Stimulated activated CD4-positive, alpha-beta T cell treated with anti-CD3 and anti-CD28 coated beads, Interleukin-2, amount 100 ng/mL, for 4 hours (primary cell): ENCODE results near the gene ZDHHC22.
"Not testable (repeated sequence)": the region's sequence is repeated elsewhere in the genome, so short reads cannot be mapped to it uniquely, and the experiment has no call there.

Source experiments
- DNase-seq: peaks from one replicate; pipeline ENCODE4 v3.0.0-alpha.2; 2020; ENCODE audit warnings: low read depth

The ZDHHC22 gene, protein sequence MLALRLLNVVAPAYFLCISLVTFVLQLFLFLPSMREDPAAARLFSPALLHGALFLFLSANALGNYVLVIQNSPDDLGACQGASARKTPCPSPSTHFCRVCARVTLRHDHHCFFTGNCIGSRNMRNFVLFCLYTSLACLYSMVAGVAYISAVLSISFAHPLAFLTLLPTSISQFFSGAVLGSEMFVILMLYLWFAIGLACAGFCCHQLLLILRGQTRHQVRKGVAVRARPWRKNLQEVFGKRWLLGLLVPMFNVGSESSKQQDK

DNA sequence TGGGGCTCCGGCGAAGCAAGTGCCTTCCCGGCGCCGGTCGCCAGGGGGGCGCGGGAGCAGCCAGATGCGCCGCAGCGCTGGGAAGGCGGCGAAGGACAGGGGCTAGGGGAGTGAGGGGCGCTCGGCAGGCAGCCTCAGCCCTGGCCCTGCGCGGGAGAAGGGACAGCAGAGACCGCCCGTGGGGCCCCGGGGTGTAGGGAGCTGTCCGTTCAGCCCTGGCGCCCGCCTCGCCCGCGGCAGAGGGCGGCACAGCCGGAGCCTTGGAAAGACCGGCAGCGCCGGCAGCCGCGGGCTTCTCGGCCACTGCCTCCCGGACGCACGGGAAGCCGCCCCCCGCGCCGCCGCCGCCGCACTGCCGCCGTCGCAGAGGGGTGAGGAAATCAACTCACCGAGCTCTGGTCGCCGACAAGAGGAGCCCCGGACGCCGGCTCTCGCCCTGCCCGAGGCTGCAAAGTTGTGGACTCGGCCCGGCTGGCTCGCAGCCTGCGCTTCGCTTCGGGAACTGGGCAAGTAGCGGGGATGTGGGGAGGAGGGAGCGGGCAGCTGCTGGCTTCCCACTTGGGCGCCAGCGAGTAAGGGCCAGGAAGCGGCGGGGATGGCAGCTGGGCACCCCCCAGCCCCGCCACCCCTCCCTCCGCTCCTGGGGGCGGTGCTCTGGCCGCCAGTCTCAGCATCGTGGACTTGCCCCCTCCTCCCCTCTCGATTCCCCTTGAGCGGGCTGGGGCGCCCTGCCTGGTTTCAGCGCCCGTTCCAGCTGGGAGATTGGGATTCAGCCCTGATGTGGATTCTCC is at the start of gene ZDHHC22:
Gene ZDHHC22 (minus strand): TSS at position 578 of the 791 bp plus-strand sequence. CDS start 2,053 bp downstream, outside the sequence.
- no peak for DNase-seq

DNA sequence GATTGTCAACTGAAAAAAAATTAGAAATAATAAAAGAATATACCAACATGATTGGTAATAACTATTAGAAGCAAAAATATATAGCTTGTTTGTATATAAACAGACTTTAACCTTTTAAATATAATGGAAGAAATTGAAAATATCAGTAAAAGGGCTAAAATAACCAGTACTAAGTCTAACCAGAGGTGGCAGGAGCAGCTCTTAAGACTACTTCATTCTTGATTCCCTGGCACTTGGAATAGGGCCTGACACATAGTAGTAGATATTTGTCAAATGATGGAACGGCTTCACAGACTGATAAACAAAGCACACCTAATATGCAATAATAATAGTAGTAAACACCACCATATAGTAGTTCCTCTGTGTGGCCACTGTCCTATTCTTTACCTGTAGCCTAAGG is 49.4 kb upstream of the ZDHHC22 start:
- DNase-seq: no peak

DNA sequence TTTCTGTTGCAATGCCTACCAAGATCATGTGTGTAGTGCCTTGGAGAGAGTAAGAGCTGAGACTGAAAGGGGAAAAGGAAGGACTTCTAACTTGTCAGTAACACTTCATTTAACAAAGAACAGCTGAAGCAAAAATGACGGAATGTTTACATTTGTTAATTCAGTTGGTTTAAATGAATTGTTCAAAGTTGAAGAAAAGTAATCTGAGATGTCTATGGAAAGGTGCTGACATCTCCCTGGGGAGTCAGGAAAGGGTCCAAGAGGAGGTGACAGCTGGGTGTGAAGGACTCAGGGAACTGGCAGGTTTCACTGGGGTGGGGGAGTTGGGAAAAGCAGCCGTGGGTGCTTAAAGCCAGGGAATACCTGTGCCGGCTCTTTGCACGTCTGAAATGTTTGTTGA is 47.9 kb upstream of the ZDHHC22 start:
- no peak for DNase-seq

DNA sequence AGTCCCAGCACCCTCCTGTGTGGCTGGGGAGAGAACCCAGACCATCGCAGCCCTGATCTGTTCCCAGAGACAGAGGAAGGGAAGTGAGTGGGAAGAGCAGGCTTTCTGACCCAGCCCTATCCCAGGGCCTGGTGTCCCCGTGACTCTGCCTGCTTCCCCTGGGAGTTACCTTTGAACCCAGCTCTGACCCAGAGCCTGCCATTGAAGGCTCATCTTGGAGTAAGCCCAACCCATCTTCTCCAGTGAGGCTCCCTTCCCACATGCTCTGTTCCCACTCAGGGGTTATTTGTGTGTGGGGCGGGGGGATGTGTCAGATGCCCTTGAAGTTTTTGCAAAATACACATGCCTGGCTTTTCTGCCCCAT is 46.0 kb upstream of the ZDHHC22 start:
- no peak for DNase-seq

DNA sequence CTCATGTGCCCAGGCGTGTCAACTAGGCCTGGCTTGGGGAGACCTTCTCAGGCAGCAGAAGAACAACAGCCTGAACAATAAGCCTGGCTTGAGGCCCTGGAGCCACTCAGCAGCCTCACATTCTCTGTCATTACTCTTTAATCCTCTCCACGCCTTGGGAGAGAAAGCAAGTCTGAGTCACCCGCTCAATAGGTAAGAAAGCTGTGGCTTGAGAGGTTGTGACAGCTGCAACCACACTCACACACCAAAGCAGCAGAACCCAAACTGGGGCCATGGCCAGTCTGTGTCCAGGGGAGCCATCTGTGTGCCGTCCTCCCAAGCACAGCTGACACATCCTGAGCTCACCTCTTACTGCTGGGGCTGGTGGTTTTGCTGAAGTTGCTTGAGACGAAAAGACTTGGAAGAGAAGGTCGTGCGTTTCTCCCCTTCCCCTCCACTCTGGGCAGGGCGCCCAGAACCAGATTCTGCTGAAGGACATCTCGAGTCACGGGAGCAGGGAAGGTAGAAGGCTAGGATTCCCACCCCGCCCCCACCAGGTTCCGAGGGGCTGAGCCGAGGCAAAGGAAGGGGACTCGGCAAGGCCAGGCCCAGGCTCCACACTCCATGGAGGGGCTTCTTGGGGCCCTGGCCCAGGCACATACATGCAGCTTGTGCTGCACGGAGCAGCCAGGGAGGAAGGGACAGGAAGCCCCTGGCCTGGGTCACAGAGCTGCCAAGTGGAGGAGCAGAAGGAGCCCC is 45.5 kb upstream of the ZDHHC22 start:
- DNase-seq: no peak

DNA sequence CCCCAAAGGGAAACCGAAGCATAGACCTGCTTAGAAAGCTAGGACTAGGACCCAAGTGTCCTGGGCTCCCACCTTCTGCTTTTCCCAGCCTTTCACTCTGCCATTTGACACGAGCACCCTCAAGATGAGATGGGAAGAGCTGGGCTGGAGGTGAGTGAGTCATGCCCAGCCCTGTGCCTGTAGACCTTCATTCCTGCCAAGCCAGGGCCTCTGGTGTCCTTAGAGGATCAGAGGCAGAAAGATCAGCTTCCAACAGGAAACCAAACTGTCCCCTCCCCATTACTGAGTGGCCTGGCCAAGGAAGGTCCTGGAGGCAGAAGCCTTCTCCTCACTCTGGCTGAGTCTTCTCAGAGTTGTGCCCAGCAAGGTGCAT is 43.5 kb upstream of the ZDHHC22 start:
- DNase-seq: no peak

DNA sequence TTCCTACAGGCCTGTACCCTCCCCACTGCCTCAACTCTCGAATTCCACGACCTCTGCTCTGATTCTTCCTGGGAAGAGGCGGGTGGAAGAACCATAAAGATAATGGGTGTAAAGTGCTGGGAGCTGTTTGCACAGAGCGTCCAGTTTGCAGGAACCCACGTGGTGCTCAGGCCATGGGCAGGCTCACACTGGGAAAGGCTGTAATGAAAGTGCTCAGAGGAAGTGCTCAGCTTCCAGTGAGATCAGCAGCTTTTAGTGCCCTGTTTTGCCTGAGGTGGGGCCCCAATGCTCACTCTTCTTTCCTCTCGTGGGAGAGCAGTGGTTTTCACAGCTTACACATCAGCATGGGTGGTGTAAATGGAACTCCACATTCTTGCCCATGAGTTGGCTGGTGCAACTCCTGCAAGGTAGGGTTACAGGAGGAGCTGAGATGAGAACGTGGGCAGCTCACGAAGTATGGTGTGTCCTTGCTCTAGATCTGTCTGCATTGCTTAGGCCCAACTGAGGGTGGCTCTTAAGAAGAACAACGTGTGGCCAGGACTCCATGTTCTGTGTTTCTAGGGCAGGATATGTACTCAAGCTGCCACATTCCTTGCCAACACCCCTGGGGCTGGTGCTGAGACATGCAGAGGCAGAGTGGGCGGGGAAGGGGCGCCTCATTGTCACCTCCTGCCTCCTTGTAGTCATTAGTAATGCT is 43.0 kb upstream of the ZDHHC22 start:
- no peak for DNase-seq

DNA sequence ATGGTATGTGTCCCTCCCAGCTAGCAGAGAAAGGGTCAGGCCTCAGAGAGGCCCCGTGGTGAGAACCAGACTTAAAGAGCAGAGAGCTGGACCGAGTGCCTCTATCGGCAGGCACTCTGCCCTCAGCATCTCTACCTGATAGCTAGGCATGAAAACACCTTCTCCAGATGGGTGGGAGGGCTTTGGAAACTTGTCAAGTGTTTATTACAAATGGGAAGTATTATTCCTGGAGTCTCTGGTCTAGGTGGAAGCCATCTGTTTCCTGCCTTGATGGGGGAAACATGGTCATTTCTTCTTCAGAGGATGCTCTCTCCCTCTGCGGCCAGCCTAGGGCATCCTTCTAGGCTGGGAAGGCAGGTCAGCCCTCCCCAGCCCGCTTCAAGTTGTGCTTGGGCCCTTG is 42.3 kb upstream of the ZDHHC22 start:
- no peak for DNase-seq

DNA sequence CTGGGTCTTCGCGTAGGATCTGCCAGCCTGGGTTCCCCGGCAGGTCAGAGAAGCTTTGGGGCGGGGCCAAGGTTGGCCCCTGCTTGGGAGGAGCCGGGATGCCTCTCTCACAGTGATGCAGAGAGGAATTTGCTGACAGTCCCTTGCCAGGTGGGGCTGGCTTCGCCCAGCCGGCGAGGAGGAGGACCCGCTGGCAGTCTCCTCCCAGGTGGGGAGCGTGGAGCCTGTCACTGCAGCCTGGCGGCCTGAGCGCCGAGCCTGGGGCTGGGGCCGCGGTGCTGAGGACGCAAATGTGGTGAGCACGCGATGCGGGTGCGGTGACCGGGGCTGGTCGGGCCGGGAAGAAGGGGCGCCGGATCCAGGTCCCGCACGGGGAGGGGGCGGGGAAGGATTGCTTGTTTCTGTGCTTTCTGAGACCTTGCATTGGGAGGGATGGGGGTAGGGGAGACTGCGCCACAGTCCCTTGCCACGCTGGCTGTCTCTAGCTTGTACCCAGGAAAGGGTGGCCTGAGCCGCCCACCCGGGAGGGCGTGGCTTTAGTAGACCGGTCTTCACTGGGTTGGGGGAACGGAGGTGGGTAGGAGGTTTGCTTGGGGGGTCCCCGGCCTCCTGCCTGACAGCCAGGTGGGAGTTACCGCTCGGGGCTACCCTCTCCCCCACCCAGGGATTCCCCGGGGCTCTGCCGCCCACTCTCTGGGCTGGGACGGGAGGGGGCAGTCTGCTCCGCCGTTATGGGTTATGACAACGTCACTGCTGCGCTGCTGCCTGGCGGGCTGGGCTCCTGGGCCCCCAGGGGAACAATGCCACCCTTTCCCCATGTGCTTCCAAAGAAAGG is 40.2 kb upstream of the ZDHHC22 start, which contains the start of gene TMEM63C:
Gene TMEM63C (plus strand): TSS at position 196 of the 835 bp plus-strand sequence. CDS start 37,016 bp downstream, outside the sequence.
- peak; percentile 24 for DNase-seq

DNA sequence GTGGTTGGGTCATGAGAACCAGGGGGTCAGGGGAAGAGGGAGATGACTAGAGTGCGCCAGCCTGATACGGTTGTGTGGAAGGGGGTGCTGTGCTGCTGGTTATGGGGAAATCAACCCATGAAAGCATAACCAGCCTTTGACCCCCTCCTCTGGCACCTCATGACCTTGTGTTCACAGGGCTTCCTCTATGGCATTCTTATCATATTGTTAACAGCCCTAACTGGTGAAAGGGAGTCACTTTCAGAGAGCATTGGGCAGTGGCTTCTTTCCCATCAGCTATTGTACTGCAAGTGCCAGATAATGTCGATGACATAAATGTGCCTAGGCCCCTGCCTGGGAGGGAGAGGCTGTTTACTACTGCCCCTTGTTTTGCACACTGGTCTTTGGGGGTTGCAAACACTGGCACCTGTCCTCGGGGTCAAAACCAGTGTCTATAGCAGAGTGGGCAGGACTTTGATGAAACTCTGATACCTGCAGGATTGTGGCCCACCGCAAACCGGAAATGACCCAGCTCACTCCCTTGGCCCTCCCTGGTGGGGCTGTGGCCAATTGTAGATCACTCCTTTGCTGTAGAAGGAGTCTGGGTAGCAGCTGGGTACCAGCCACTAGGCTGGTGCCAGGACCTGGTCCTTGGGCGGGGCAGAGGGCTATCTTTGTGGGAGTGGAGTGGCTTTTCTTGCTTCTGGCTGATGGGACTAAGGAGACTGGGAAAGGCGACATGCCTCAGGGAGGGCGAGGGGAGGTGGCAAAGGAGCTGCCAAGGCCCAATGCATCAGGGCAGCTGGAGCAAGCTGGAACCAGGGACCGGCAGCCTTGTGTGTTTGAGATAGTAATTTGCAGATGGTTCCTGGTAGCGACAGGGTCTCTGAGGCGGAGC is 39.4 kb upstream of the ZDHHC22 start:
- DNase-seq: no peak

DNA sequence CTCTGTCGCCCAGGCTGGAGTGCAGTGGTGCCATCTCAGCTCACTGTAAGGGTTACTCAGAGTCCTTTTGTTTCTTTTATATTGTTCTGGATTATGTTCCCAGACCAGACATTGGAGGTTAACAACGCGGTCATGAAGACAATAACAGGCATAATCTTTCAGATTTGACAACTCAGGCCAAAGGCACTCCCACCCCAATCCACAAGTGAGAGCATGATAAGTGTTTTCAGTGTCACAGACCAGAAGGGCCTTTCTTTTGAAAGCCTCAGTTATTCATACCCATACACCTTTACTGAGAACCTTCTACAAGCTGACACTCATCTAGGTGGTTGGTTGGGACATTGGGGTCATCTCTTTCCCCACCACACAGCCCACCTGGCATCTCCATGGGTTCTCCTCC is 37.1 kb upstream of the ZDHHC22 start:
- DNase-seq: no peak

DNA sequence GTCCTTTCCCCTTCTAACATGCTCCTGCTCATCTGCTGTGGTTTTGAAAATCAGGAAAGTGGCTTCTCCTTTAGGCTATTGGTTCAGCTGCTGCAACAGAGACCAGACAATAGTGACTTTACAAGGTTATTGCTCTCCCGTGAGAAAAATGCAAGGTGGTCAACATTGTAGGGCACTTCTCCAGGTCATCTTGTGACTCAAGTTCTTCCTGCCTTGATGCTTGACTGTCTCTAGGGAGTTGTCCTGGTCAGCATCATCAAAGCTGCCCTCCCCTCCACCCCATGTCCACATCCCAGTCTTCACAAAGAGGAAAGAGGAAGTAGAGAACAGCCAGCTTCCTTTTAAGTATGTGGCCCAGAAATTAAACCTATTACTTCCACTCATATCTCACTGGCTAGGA is 36.1 kb upstream of the ZDHHC22 start:
- DNase-seq: no peak

DNA sequence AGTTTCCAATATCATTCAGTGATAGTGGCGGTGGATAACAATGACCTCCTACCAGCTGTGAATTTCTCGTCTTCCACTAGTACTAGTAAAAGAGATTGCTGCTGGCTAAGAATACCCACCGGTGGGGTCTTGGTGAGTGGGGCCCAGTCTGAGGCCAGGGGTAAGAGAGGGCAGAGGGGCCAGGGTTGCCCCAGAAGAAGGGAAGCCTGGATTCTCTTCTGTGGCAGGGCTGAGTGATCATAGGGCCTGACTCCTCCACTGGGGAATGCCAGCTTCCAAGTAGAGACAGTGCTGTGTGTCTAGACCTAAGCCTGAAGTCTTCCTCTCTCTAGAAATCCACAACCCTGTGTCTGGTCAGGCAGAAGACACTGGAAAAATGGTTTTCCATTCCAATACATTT is 34.3 kb upstream of the ZDHHC22 start:
- DNase-seq: no peak

DNA sequence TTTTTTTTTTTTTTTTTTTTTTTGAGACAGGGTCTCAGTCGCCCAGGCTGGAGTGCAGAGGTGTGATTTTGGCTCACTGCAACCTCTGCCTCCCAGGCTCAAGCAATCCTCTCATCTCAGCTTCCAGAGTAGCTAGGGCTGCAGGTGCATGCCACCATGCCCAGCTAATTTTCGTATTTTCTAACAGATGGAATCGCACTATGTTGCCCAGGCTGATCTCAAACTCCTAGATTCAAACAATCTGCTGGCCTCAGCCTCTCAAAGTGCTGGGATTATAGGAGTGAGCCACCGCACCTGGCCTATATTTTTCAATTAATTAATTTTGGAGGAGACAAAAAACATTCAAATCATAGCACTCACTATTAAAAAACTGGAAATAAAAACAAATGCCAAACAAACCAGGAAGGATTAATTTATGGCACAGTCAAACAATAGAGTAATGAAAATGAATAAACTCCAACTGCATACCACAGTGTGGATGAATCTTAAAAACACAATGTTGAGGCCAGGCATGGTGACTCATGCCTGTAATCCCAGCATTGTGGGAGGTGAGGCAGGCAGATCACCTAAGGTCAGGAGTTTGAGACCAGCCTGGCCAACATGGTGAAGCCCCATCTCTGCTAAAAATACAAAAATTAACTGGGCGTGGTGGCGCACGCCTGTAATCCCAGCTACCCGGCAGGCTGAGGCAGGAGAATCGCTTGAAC is 32.5 kb upstream of the ZDHHC22 start:
- DNase-seq: not testable (repeated sequence)

DNA sequence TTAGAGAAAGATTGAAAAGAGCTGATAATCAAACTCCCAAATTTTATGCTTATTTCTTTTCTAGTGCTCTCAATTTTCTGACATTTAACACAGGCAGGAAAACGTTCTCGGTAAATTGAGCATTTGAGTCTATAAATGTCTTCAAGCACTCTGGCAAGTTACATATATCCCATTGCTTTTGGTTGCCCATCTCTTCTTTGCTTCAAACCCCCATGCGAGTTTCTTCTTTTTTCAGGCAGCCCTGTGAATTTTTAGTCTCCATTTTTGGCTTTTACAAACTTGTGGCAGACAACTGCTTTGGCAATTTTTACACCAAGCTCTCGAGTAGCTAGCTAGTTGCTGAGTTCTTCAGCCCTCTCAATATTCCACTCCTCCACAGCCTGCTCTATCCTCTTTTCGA is 31.3 kb upstream of the ZDHHC22 start:
- DNase-seq: no peak

DNA sequence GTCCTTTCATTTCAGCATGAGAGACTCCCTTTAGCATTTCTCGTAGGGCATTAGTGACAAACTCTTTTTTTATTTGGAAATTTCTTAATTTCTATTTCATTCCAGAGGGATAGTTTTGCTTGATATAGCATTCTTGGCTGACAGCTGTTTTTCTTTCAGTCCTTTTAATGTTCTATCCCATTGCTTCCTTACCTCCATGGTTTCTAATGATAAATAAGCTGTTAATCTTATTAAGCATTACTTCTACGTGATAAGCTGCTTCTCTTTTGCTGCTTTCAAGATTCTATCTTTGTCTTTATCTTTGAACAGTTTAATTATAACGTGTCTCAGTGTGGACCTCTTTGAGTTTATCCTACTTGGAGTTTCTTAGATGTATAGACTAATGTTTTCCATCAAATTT is 28.5 kb upstream of the ZDHHC22 start:
- DNase-seq: no peak

DNA sequence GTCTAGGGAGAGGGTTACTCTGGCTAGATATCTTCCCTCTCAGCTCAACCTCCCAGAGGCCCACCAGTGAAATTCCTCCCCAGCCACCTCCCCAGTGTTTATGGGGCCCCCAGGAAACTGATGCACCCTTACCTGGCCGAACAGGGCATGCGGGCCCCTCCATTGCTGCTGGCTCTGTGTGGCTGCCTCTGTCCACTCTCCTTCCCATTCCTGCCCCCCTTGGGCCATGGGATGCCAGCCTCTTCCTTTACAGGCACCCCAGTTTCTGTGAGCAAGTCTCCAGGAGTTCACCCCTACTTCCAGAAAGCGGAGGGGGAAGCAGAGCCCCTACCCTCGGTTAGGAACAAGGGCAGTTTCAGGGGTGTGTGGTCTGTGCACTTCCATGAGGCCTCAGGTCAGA is 19.4 kb upstream of the ZDHHC22 start:
- DNase-seq: no peak

DNA sequence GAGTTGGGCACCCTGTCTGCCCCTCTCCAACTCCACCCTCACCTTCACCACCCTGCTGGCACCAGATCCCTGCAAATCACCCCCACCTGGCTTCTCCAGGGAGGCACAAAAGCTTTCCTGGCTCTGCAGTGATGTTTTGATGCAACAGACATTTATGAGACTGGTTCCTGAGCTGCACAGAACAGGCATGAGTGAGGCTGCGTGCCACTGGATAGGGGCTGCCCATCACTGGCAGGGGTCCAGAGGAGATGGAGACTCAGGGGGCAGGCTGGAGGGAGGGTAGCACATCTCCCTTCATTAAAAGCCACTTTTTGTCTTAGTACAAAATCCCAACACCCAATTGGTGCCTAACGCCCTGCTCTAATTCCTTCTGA is 17.3 kb upstream of the ZDHHC22 start:
- DNase-seq: no peak

DNA sequence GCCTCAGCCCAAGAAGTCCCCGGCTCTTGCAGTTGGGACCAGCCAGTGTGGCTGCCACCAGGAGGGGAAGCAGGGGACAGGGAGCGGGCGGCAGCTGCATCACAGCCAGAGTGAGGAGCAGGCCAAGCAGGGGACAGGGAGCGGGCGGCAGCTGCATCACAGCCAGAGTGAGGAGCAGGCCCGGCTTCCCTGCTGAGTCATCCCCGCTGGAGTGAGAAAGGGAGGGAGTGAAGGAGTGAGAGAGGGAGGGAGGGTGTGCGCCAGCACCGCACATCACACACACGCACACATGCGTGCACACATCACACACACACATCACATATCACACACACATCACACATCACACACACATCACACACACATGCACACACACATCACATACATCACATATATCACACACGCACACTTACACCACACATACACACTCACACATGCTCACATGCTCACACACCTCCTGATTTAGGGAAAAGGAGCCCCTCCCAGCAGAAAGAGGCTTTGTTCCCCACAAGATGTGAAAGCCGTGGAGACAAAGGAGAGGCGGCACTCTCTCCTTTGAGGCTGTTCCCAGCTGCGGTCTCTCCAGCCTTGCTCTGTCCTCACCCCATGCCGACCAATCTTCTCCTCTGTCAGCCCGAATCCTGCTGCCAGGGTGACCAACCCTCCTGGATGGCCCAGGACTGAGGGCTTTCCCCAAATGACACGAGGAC is 16.7 kb upstream of the ZDHHC22 start:
- no peak for DNase-seq
